ENCODE data around the gene DHRS7B. TPM values are rescaled to one million over a fixed set of nuclear protein-coding genes. Genes with fewer than 3 reads are reported as not detected.

DHRS7B gene
- total and polyA plus RNA-seq, 4 donors, result 14.3 to 21.9 (median 18.7) TPM

DNA sequence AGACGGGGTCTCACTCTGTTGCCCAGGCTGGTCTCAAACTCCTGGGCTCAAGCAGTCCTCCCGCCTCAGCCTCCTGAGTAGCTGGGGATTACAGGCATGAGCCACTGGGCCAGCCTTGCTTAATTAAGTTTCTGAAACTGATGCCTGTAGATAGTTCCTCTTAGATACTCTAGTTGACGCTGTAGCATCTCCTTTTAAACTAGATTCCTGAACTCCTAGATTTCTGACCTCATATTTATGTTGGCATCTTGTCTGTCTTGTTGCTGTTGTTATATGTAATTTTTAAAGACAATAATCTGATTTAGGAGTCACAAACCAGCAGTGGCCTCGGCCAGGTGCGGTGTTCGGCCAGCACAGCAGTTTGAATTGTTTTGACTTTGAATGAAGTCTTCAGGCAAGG, 37.5 kb downstream of the DHRS7B start:
- Histone ChIP-seq H3K9ac (ENCODE audit: low read depth in 1 of 2, low read length in 2 of 2) (no peak overlapping the region), H3K27ac (ENCODE audit: low read depth in 1 of 2, low read length in 2 of 2) (no peak overlapping the region), H3K36me3 (ENCODE audit: control insufficient read depth in 4 of 4, insufficient read depth in 3 of 4, low read depth in 1 of 4, low read length in 3 of 4) (no peaks in the 10 kb centered on the region), H3K9me3 (ENCODE audit: control insufficient read depth in 4 of 4, low read length in 3 of 4) (no peaks in the 10 kb centered on the region), H3K27me3 (ENCODE audit: control insufficient read depth in 4 of 4, insufficient read depth in 4 of 4, low read length in 3 of 4) (no peaks in the 10 kb centered on the region), H3K4me3 (ENCODE audit: low read depth in 1 of 3, low read length in 3 of 3) (no peak overlapping the region), H3K4me1 (ENCODE audit: control insufficient read depth in 4 of 4, insufficient read depth in 4 of 4, low read length in 3 of 4) (peaks cover 0 to 19% (median 15%) of the 10 kb centered on the region in 4 donors)
- WGBS, result 95% methylated on average over 6 of the region's 6 CpGs
- no peak for TF ChIP-seq HNF4G (IDR thresholded peaks at IDR 0.05)
- no peak for TF ChIP-seq YY1 (IDR thresholded peaks at IDR 0.05)
- TF ChIP-seq JUND (IDR thresholded peaks at IDR 0.05), result no peak
- no peak for TF ChIP-seq GABPA (IDR thresholded peaks at IDR 0.05 in 1 of 2, conservative IDR thresholded peaks at IDR 0.05 in 1 of 2)
- no peak for TF ChIP-seq REST (IDR thresholded peaks at IDR 0.05)
- TF ChIP-seq HNF4A (conservative IDR thresholded peaks at IDR 0.05), result no peak
- no peak for TF ChIP-seq ZBTB33 (IDR thresholded peaks at IDR 0.05)
- TF ChIP-seq, protein P1, sequence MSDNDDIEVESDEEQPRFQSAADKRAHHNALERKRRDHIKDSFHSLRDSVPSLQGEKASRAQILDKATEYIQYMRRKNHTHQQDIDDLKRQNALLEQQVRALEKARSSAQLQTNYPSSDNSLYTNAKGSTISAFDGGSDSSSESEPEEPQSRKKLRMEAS (IDR thresholded peaks at IDR 0.05), result no peak
- TF ChIP-seq RAD21 (IDR thresholded peaks at IDR 0.05), result no peak
- no peak for TF ChIP-seq EGR1 (IDR thresholded peaks at IDR 0.05; ENCODE audit: low read depth in 2 of 2)
- no peak for TF ChIP-seq FOXA2 (IDR thresholded peaks at IDR 0.05)
- TF ChIP-seq TAF1 (conservative IDR thresholded peaks at IDR 0.05), result no peak
- no peak for TF ChIP-seq RXRA (IDR thresholded peaks at IDR 0.05)
- TF ChIP-seq ATF3 (IDR thresholded peaks at IDR 0.05), result no peak
- TF ChIP-seq CTCF (IDR thresholded peaks at IDR 0.05; ENCODE audit: low read depth, low read length, missing input control), result no peak
- TF ChIP-seq FOXA1 (IDR thresholded peaks at IDR 0.05), result no peak
- TF ChIP-seq SP1 (IDR thresholded peaks at IDR 0.05), result no peak
- DNase-seq (ENCODE audit: low spot score), result no peak

- Histone ChIP-seq H3K27ac (ENCODE audit: low read depth in 1 of 2, low read length in 2 of 2) (no peak overlapping the region), H3K9ac (ENCODE audit: low read depth in 1 of 2, low read length in 2 of 2) (no peak overlapping the region), H3K4me1 (ENCODE audit: control insufficient read depth in 4 of 4, insufficient read depth in 4 of 4, low read length in 3 of 4) (peaks cover 0 to 19% (median 15%) of the 10 kb centered on the region in 4 donors), H3K9me3 (ENCODE audit: control insufficient read depth in 4 of 4, low read length in 3 of 4) (no peaks in the 10 kb centered on the region), H3K27me3 (ENCODE audit: control insufficient read depth in 4 of 4, insufficient read depth in 4 of 4, low read length in 3 of 4) (no peaks in the 10 kb centered on the region), H3K36me3 (ENCODE audit: control insufficient read depth in 4 of 4, insufficient read depth in 3 of 4, low read depth in 1 of 4, low read length in 3 of 4) (no peaks in the 10 kb centered on the region), H3K4me3 (ENCODE audit: low read depth in 1 of 3, low read length in 3 of 3) (no peak overlapping the region)
- WGBS, result 95% methylated on average over 5 of the region's 5 CpGs
- DNase-seq (ENCODE audit: low spot score), result no peak
- TF ChIP-seq SP1 (IDR thresholded peaks at IDR 0.05), result no peak
- TF ChIP-seq CTCF (IDR thresholded peaks at IDR 0.05; ENCODE audit: low read depth, low read length, missing input control), result no peak
- TF ChIP-seq RXRA (IDR thresholded peaks at IDR 0.05), result no peak
- TF ChIP-seq GABPA (IDR thresholded peaks at IDR 0.05 in 1 of 2, conservative IDR thresholded peaks at IDR 0.05 in 1 of 2), result no peak
- no peak for TF ChIP-seq HNF4G (IDR thresholded peaks at IDR 0.05)
- TF ChIP-seq RAD21 (IDR thresholded peaks at IDR 0.05), result no peak
- TF ChIP-seq ZBTB33 (IDR thresholded peaks at IDR 0.05), result no peak
- TF ChIP-seq YY1 (IDR thresholded peaks at IDR 0.05), result no peak
- TF ChIP-seq FOXA1 (IDR thresholded peaks at IDR 0.05), result no peak
Observed at GRCh38 chr17:21164620-21165019, 37.9 kb downstream of the DHRS7B start.

All from liver (tissue), 9 donors.